ENCODE results near the gene CPOX.

GRCh38 chr3:98603580-98603979, 10.2 kb upstream of the CPOX start:
- TF ChIP-seq ELF4 (IDR thresholded peaks at IDR 0.05) (no peak), FOXM1 (IDR thresholded peaks at IDR 0.05; ENCODE audit: borderline replicate concordance) (no peak)
